GM21825 (cell line): ENCODE measurements around the gene ATXN1.
"Not testable (repeated sequence)": the region's sequence is repeated elsewhere in the genome, so short reads cannot be mapped to it uniquely, and the experiment has no call there.

ENCODE experiments used
- ATAC-seq: cut with Tn5 transposase; IDR thresholded peaks from one replicate; pipeline ENCODE4 v1.9.1; 2021; ENCODE audit warnings: mild to moderate bottlenecking, moderate library complexity; ENCODE audit not compliant: unreplicated experiment

ATXN1 gene

GRCh38 chr6:16625291-16626265, 135.7 kb downstream of the ATXN1 start:
- ATAC-seq = no peak

- ATAC-seq = no peak
These were observed 136.5 kb downstream of the ATXN1 start for GRCh38 chr6:16624636-16625290.

GRCh38 chr6:16623731-16624130, 137.5 kb downstream of the ATXN1 start:
- ATAC-seq = no peak

GRCh38 chr6:16623029-16623653, 138.1 kb downstream of the ATXN1 start:
- no peak for ATAC-seq

- ATAC-seq = no peak
These were observed 139.1 kb downstream of the ATXN1 start for GRCh38 chr6:16622193-16622592.

GRCh38 chr6:16621002-16621401, 140.3 kb downstream of the ATXN1 start:
- ATAC-seq = no peak

- no peak for ATAC-seq
These were observed 141.5 kb downstream of the ATXN1 start for GRCh38 chr6:16619777-16620176.

- no peak for ATAC-seq
These were observed 142.3 kb downstream of the ATXN1 start for GRCh38 chr6:16618962-16619361.

GRCh38 chr6:16615215-16615614, 146.0 kb downstream of the ATXN1 start:
- not testable (repeated sequence) for ATAC-seq

GRCh38 chr6:16614143-16614542, 147.1 kb downstream of the ATXN1 start:
- ATAC-seq = not testable (repeated sequence)

- ATAC-seq = not testable (repeated sequence)
These were observed 147.8 kb downstream of the ATXN1 start for GRCh38 chr6:16613504-16613903.

- no peak for ATAC-seq
These were observed 152.8 kb downstream of the ATXN1 start for GRCh38 chr6:16608444-16608843.

- peak; percentile 96 for ATAC-seq
These were observed 159.2 kb downstream of the ATXN1 start for GRCh38 chr6:16602035-16602434.

GRCh38 chr6:16600701-16601100, 160.6 kb downstream of the ATXN1 start:
- no peak for ATAC-seq

- ATAC-seq = no peak
These were observed 161.2 kb downstream of the ATXN1 start for GRCh38 chr6:16600026-16600425.

GRCh38 chr6:16596616-16597331, 164.5 kb downstream of the ATXN1 start:
- no peak for ATAC-seq

- no peak for ATAC-seq
These were observed 165.6 kb downstream of the ATXN1 start for GRCh38 chr6:16595514-16596120.

GRCh38 chr6:16594849-16595248, 166.4 kb downstream of the ATXN1 start:
- no peak for ATAC-seq

GRCh38 chr6:16592223-16592911, 168.9 kb downstream of the ATXN1 start:
- ATAC-seq = peak; percentile 17
